HepG2 (cell line): Measurements from ENCODE around the gene SIRPB2.

ENCODE experiments used
- CTCF ChIP-seq: sonication (generic); formaldehyde crosslinking; IDR thresholded peaks from 2 replicates; pipeline ENCODE4 v1.5.0; 2020; ENCODE audit warnings: mild to moderate bottlenecking, missing genetic modification reagents, moderate library complexity
- HDAC6 ChIP-seq: fragments of 200-600 bp; sonication (generic); IDR thresholded peaks from 2 replicates; pipeline ENCODE4 v1.7.0; 2017; ENCODE audit warnings: mild to moderate bottlenecking, antibody characterized with exemption, low read length, low read depth
- HNRNPK ChIP-seq: fragments of 200-400 bp; formaldehyde crosslinking; IDR thresholded peaks from 2 replicates; pipeline ENCODE4 v1.6.1; 2018; ENCODE audit warnings: low read length, low read depth, moderate library complexity, mild to moderate bottlenecking; ENCODE audit not compliant: poor library complexity, severe bottlenecking
- NFE2 ChIP-seq: sonication (generic); formaldehyde crosslinking; IDR thresholded peaks from 2 replicates; pipeline ENCODE4 v1.4.0; 2020; ENCODE audit warnings: missing genetic modification reagents
- RAD21 ChIP-seq: fragments of 450-650 bp; formaldehyde crosslinking; IDR thresholded peaks from 2 replicates; pipeline ENCODE4 v1.5.0; 2020; ENCODE audit warnings: mild to moderate bottlenecking
- SIN3A ChIP-seq: IDR thresholded peaks from 2 replicates; pipeline ENCODE4 v1.6.1; 2011; ENCODE audit warnings: low read depth, mild to moderate bottlenecking, control low read depth, low read length, borderline replicate concordance
- ZFP37 ChIP-seq: sonication (generic); formaldehyde crosslinking; IDR thresholded peaks from 2 replicates; pipeline ENCODE4 v1.4.0; 2020; ENCODE audit warnings: missing genetic modification reagents, borderline replicate concordance
- ZNF678 ChIP-seq: sonication (generic); formaldehyde crosslinking; IDR thresholded peaks from 2 replicates; pipeline ENCODE4 v1.4.0; 2020; ENCODE audit warnings: mild to moderate bottlenecking, missing genetic modification reagents
- ZNF792 ChIP-seq: IDR thresholded peaks from 2 replicates; pipeline ENCODE4 v1.6.1; 2016

GRCh38 chr20:1474817-1475603 is 16.2 kb downstream of the SIRPB2 start:
- TF ChIP-seq ZNF678 (CRISPR knock-in tag) = no peak
- TF ChIP-seq HDAC6 = no peak
- TF ChIP-seq CTCF (CRISPR knock-in tag) = no peak; the same call in 1 of the 2 replicates
- TF ChIP-seq ZNF792 = no peak
- no peak for TF ChIP-seq NFE2 (CRISPR knock-in tag)
- no peak for TF ChIP-seq ZFP37 (CRISPR knock-in tag)
- TF ChIP-seq HNRNPK = no peak
- no peak for TF ChIP-seq RAD21 (CRISPR knock-in tag)
- TF ChIP-seq SIN3A = no peak
